Tibial artery (tissue), 4 donors: ENCODE data around the gene CPTP.
A peak's percentile ranks its signal among the peaks of the same experiment; 100 is the strongest.

ENCODE experiments used
- DNase-seq, 2 donors: peaks; one replicate each; pipeline ENCODE4 v3.0.0-alpha.2; 2019
- H3K27ac ChIP-seq, 2 donors: fragments of 200-600 bp; sonication (generic) in 1 of 2; 1 replicate in 1 of 2; 2 replicates in 1 of 2; pipeline ENCODE4 v1.5.1; 2018 to 2019; ENCODE audit warnings: mild to moderate bottlenecking in 1 of 2
- H3K27me3 ChIP-seq, 2 donors: fragments of 200-600 bp; sonication (generic) in 1 of 2; one replicate each; pipeline versions ENCODE4 v1.5.1 to v1.6.0; 2016 to 2019
- H3K36me3 ChIP-seq, 3 donors: fragments of 200-600 bp; sonication (generic) in 2 of 3; one replicate each; pipeline ENCODE4 v1.5.1; 2016 to 2019; ENCODE audit warnings: mild to moderate bottlenecking in 2 of 3
- H3K4me1 ChIP-seq, 4 donors: fragments of 200-600 bp; sonication (generic) in 2 of 4; 1 replicate in 3 of 4; 2 replicates in 1 of 4; pipeline ENCODE4 v1.5.1; 2016 to 2019
- H3K4me3 ChIP-seq, 2 donors: fragments of 200-600 bp; sonication (generic) in 1 of 2; 1 replicate in 1 of 2; 2 replicates in 1 of 2; pipeline ENCODE4 v1.5.1; 2018 to 2019; ENCODE audit warnings: mild to moderate bottlenecking in 2 of 2
- H3K9me3 ChIP-seq, 3 donors: fragments of 200-600 bp; sonication (generic) in 1 of 3; one replicate each; pipeline ENCODE4 v1.5.1; 2016 to 2019
- intact Hi-C: fragments of 100-400 bp; cut with DNase I; formaldehyde crosslinking; loops from one replicate; pipeline ENCODE4 v1.15.0; 2023; ENCODE audit warnings: low total_unique reads
- TF ChIP-seq, protein P1 (sequence below), 2 experiments: fragments of 200-600 bp in 1 of 2; fragments of 450-650 bp in 1 of 2; IDR thresholded peaks; one replicate each; pipeline ENCODE4 v1.5.1; 2017 to 2019; ENCODE audit warnings: antibody characterized with exemption in 2 of 2, mild to moderate bottlenecking in 1 of 2, moderate library complexity in 1 of 2

CPTP gene

DNA sequence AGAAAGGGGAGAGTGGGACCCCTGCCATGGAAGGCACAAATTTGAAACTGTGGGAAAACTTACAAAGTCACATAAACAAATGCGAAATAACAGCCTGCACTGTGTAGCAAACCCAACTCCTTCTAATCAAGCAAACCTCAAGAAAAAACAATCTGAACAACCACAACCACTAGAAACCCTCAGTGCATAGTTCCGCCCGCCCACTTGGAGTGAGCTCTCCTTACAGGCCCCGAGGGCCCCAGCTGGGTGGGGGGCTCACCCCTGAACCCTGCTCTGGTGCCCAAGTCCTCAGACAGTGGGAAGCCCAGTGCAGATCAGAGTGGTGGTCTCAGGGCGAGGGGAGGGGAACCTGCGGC, 34.7 kb downstream of the CPTP start:
- peaks cover 4 to 8% (median 7%) of the 10 kb centered on the region in 3 donors for H3K36me3 ChIP-seq
- no peak overlapping the region for H3K4me3 ChIP-seq
- intact Hi-C loops = no loop called here
- no peaks in the 10 kb centered on the region for H3K27me3 ChIP-seq
- H3K4me1 ChIP-seq = peaks cover 0 to 81% (median 66%) of the 10 kb centered on the region in 4 donors
- peak overlapping the region; percentile 94 to 97 for H3K27ac ChIP-seq
- TF ChIP-seq, protein P1, sequence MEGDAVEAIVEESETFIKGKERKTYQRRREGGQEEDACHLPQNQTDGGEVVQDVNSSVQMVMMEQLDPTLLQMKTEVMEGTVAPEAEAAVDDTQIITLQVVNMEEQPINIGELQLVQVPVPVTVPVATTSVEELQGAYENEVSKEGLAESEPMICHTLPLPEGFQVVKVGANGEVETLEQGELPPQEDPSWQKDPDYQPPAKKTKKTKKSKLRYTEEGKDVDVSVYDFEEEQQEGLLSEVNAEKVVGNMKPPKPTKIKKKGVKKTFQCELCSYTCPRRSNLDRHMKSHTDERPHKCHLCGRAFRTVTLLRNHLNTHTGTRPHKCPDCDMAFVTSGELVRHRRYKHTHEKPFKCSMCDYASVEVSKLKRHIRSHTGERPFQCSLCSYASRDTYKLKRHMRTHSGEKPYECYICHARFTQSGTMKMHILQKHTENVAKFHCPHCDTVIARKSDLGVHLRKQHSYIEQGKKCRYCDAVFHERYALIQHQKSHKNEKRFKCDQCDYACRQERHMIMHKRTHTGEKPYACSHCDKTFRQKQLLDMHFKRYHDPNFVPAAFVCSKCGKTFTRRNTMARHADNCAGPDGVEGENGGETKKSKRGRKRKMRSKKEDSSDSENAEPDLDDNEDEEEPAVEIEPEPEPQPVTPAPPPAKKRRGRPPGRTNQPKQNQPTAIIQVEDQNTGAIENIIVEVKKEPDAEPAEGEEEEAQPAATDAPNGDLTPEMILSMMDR (IDR thresholded peaks at IDR 0.05) = no peak
- DNase-seq = no peak
- no peaks in the 10 kb centered on the region for H3K9me3 ChIP-seq

DNA sequence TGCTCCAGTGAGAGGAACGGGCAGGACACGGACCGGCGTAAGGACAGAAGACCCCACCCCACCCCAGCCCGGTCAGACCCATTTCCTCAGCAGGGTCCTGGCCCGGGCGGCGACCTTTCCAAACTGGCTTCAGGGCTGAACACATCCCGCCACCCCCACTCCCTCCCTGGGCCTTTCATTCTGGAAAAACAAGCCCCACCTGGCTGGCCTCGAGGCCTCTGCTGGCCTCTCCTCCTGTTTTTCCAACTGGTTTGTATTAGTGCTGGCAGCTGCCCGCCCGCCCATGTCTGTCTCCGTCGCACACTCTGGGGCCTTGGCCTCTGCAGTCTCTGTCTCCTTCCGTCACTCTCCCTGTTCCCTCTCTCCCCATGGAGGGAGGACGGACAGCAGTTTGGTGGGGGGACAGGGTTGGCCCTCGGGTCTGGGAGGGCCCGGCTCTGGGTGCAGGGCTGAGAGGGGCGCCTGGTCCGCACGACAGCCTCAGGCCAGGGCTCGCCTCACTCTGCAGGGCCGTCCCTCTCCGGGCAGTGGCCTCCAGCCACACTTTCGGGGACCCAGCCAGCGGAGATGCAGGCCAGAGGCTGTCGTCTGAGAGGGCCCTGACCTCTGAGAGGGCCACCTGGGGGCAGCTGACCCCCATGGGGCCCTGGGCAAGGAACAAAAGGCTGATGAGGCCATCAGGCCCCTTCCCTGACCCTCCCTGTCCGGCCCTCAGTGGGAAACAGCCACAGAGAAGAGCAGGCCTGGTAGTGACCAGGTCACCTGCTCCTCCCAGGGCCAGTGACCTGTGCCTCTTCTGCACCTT, 35.3 kb downstream of the CPTP start:
- H3K9me3 ChIP-seq = no peaks in the 10 kb centered on the region
- TF ChIP-seq, protein P1 (IDR thresholded peaks at IDR 0.05) = no peak
- no peaks in the 10 kb centered on the region for H3K27me3 ChIP-seq
- H3K4me1 ChIP-seq = peaks cover 0 to 75% (median 60%) of the 10 kb centered on the region in 4 donors
- H3K27ac ChIP-seq = peak overlapping the region; percentile 94 to 97
- no peak overlapping the region for H3K4me3 ChIP-seq
- intact Hi-C loops = no loop called here
- H3K36me3 ChIP-seq = peaks cover 0 to 2% (median 1%) of the 10 kb centered on the region in 3 donors
- peak in 1 of 2 donors; percentile 70 for DNase-seq

DNA sequence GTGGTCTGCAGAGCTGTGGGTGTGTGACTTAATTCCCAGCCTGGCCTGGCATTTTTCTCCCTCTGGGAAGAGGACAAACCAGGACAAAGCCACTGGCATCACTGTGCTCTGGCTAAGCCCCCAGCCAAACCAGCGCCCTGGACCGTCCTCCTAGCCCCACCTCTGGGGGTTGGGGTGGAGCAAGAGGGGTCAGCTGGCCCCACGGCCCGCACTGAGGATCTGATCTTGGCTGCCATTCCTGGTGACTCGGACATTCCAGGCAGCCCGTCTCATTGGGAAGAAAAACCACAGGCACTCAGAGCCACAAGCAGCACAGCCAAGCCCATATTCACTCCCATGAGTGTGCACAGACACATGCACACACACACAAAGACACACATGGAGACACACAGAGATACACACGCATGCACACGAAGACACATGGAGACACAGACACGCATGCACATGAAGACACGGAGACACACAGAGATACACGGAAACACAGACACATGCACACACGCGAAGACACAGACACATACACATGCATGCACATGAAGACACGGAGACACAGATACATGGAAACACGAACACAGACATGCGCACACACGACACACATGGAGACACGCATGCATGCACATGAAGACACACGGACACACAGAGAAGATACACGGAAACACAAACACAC, 36.0 kb downstream of the CPTP start:
- Histone ChIP-seq H3K4me3 (no peak overlapping the region), H3K27me3 (no peaks in the 10 kb centered on the region), H3K4me1 (peaks cover 0 to 67% (median 52%) of the 10 kb centered on the region in 4 donors), H3K9me3 (no peaks in the 10 kb centered on the region), H3K36me3 (no peaks in the 10 kb centered on the region), H3K27ac (peak overlapping the region; percentile 94 to 97)
- intact Hi-C loops = no loop called here
- TF ChIP-seq, protein P1 (IDR thresholded peaks at IDR 0.05) = no peak
- DNase-seq = peak; percentile 84 to 88

DNA sequence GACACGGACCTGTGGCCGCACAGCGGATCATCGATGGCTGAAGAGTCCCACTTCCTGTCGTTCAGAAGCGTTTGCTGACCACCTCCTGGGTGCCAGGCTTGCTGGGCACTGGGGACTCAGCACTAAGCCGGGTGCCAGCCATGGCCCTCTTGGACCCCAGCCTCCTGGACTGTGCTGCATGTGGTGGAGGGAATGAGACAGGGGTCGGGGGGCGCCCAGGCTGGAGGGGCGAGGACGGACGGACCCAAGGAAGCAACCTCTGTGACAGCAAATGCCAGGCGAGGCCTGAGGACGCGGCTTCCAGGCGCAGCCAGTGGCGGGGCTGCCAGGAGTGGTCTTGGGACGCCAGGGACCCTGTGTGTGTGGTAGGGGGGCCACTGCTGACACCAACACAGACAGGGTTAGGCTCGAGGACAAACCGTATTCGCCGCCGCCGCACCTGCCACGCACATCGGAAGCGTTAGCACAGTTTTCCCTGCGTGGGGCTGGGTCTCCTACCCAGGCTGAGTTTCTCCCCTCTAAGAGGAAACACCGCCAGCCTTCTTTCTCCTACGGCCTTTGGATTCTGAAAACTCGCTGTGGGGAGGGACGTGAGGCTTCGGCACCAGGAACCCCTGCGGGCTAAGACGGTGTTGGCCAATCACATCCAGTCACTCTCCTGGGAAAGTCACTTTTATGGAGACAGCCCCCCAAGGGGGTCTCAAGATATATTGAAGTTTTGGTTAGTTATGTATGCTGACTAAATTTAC, 36.8 kb downstream of the CPTP start:
- intact Hi-C loops = no loop called here
- TF ChIP-seq, protein P1 (IDR thresholded peaks at IDR 0.05) = no peak
- Histone ChIP-seq H3K27ac (peak overlapping the region; percentile 23 to 97), H3K9me3 (no peaks in the 10 kb centered on the region), H3K36me3 (no peaks in the 10 kb centered on the region), H3K4me3 (no peak overlapping the region), H3K27me3 (no peaks in the 10 kb centered on the region), H3K4me1 (peaks cover 0 to 60% (median 44%) of the 10 kb centered on the region in 4 donors)
- peak in 1 of 2 donors; percentile 65 for DNase-seq

DNA sequence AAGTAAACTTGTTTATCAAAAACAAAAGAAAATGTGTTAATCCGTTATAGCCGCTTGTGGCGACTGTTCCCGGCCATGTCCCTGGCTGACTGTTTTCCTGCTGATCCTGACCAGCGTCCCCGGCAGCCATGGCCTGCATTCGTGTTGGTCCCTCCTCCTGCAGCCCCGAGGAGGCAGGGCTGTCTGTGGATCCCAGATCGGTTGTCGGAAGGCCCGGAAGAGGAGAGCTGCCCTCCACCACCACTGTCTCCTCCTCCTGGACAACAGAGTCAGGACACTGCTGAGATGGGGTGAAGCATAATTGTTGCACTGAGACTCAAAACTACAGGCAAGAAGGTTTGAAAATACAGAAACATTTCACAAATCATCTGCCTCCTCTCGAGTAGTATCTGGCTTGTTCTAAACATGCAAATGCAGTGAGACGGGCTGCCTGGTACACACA, 37.4 kb downstream of the CPTP start:
- Histone ChIP-seq H3K27ac (peak overlapping the region; percentile 23 to 97), H3K4me1 (peaks cover 0 to 54% (median 38%) of the 10 kb centered on the region in 4 donors), H3K9me3 (no peaks in the 10 kb centered on the region), H3K36me3 (no peaks in the 10 kb centered on the region), H3K4me3 (no peak overlapping the region), H3K27me3 (no peaks in the 10 kb centered on the region)
- intact Hi-C loops = no loop called here
- TF ChIP-seq, protein P1 (IDR thresholded peaks at IDR 0.05) = no peak
- DNase-seq = peak; percentile 65 to 81
